Measurements from ENCODE around the gene RAB15. TPM values are rescaled to one million over a fixed set of nuclear protein-coding genes. Genes with fewer than 3 reads are reported as not detected.

RAB15 gene
- total and polyA plus RNA-seq, 2 of the 8 experiments (the other 6 are each of a cell fraction or from before 2014, with no cell fraction given), result 38.8 to 58.1 TPM

- H2BK15ac ChIP-seq (ENCODE audit: low read length), result no peak overlapping the region
- H4K8ac ChIP-seq (ENCODE audit: extremely low read depth, insufficient read depth, low read length), result no peak overlapping the region
- H4K91ac ChIP-seq (replicated peaks; ENCODE audit: insufficient read length, low read length), result no peak overlapping the region
- H4K5ac ChIP-seq (ENCODE audit: insufficient read length, low read depth, low read length), result no peak overlapping the region
- DNase-seq (ENCODE audit: low read depth in 1 of 2, low spot score in 2 of 2), result no peak
- ChIA-PET CTCF (ENCODE audit: partially characterized antibody) (interaction anchor here (1.4 kb wide), 1 partner anchor 9 kb away, joined by 3 read pairs; no protein-coding TSS in a partner anchor), POLR2A (ENCODE audit: partially characterized antibody) (no interaction called here)
- H3K27me3 ChIP-seq (replicated peaks in 1 of 4; ENCODE audit: control insufficient read depth in 3 of 4, extremely low read depth in 1 of 4, insufficient read depth in 3 of 4, low read length in 3 of 4), result no peaks in the 10 kb centered on the region
- no peak overlapping the region for H2BK5ac ChIP-seq (ENCODE audit: low read depth, low read length)
- no peak overlapping the region for H3K4me3 ChIP-seq (ENCODE audit: extremely low read depth in 1 of 4, insufficient read depth in 2 of 4, low read depth in 3 of 4, low read length in 4 of 4)
- H3K18ac ChIP-seq (ENCODE audit: extremely low read depth, low read length), result no peak overlapping the region
- H3K79me2 ChIP-seq (ENCODE audit: control insufficient read depth in 1 of 2, insufficient read depth in 2 of 2, low read length in 2 of 2), result no peaks in the 10 kb centered on the region
- H3K9ac ChIP-seq (replicated peaks in 1 of 4; ENCODE audit: extremely low read depth in 1 of 4, low read depth in 3 of 4, low read length in 3 of 4), result no peak overlapping the region
- no peak overlapping the region for H3K4ac ChIP-seq (replicated peaks; ENCODE audit: insufficient read length, low read depth, low read length)
- H2AFZ ChIP-seq (ENCODE audit: low read length), result no peak overlapping the region
- H3K27ac ChIP-seq (ENCODE audit: low read depth, low read length), result no peak overlapping the region
- no peaks in the 10 kb centered on the region for H3K36me3 ChIP-seq (ENCODE audit: control insufficient read depth in 2 of 4, insufficient read depth in 4 of 4, low read length in 3 of 4)
- no peak overlapping the region for H3K56ac ChIP-seq (replicated peaks; ENCODE audit: insufficient read length, low read depth, low read length)
- H2BK120ac ChIP-seq (replicated peaks; ENCODE audit: low read depth, low read length), result no peak overlapping the region
- no peaks in the 10 kb centered on the region for H3K79me1 ChIP-seq (ENCODE audit: low read depth, low read length)
- no peak for TF ChIP-seq JUN (IDR thresholded peaks at IDR 0.05; ENCODE audit: low read depth, low read length)
- no peak for TF ChIP-seq KDM5A (IDR thresholded peaks at IDR 0.05; ENCODE audit: low read length)
- TF ChIP-seq CBX5 (IDR thresholded peaks at IDR 0.05; ENCODE audit: low read depth, low read length), result no peak
- no peak for TF ChIP-seq HDAC6 (IDR thresholded peaks at IDR 0.05; ENCODE audit: low read depth, low read length)
- no peak for TF ChIP-seq RNF2 (IDR thresholded peaks at IDR 0.05; ENCODE audit: borderline replicate concordance, low read depth, low read length, missing control alignments, poor library complexity, severe bottlenecking)
- no peak for TF ChIP-seq ATF3 (IDR thresholded peaks at IDR 0.05; ENCODE audit: insufficient read depth, low read depth, low read length)
- no peak for TF ChIP-seq JUND (IDR thresholded peaks at IDR 0.05; ENCODE audit: low read length)
- TF ChIP-seq HDAC2 (IDR thresholded peaks at IDR 0.05; ENCODE audit: borderline replicate concordance in 1 of 2, low read depth in 2 of 2, low read length in 2 of 2), result no peak
- no peak for TF ChIP-seq RAD21 (IDR thresholded peaks at IDR 0.05 in 1 of 2, conservative IDR thresholded peaks at IDR 0.05 in 1 of 2; ENCODE audit: low read depth in 2 of 2, low read length in 2 of 2)
- peaks cover 0 to 2% (median 0%) of the 10 kb centered on the region in 4 experiments; a peak in 2 of 7 replicates for H3K4me1 ChIP-seq (replicated peaks in 1 of 4; ENCODE audit: control insufficient read depth in 3 of 4, insufficient read depth in 4 of 4, low read length in 3 of 4)
- H2BK12ac ChIP-seq (ENCODE audit: low read depth, low read length), result no peak overlapping the region
- no peak for FAIRE-seq
- H2BK20ac ChIP-seq (ENCODE audit: low read length), result no peak overlapping the region
- no peaks in the 10 kb centered on the region for H3K9me3 ChIP-seq (ENCODE audit: insufficient read depth in 2 of 2, low read depth in 1 of 2, low read length in 1 of 2)
- H3K23me2 ChIP-seq (ENCODE audit: low read depth, low read length), result no peaks in the 10 kb centered on the region; the same call in 1 of the 2 replicates
- no peak overlapping the region for H2AK5ac ChIP-seq (ENCODE audit: low read depth, low read length)
- 93% methylated on average over 5 of the region's 5 CpGs; no CpG with 5 or more reads in 1 of the 2 experiments for WGBS, 2 experiments (ENCODE audit: extremely low coverage in 1 of 2, insufficient coverage in 1 of 2, insufficient read length in 1 of 2, insufficient replicate concordance in 2 of 2, low coverage in 1 of 2, low lambda C conversion rate in 2 of 2, missing lambda C conversion rate in 1 of 2)
- no peak overlapping the region for H3K4me2 ChIP-seq (ENCODE audit: insufficient read depth in 1 of 2, low read depth in 2 of 2, low read length in 2 of 2)
- H3K14ac ChIP-seq (ENCODE audit: insufficient read length), result no peak overlapping the region
- H4K20me1 ChIP-seq (replicated peaks in 1 of 2; ENCODE audit: control insufficient read depth in 1 of 2, insufficient read depth in 2 of 2, low read length in 2 of 2), result no peaks in the 10 kb centered on the region
- H3K23ac ChIP-seq (ENCODE audit: insufficient read length), result no peak overlapping the region
Observed at GRCh38 chr14:65010211-65010931, 38.2 kb upstream of the RAB15 start.

Measured in H1 (cell line).